Thyroid gland (tissue), 4 donors: Measurements from ENCODE around the gene FASTK.

Experiments used
- POLR2A ChIP-seq, 2 donors: fragments of 450-650 bp; IDR thresholded peaks; one replicate each; pipeline ENCODE4 v1.6.1; 2017; ENCODE audit warnings: antibody characterized with exemption in 2 of 2, mild to moderate bottlenecking in 2 of 2, moderate library complexity in 1 of 2
- TF ChIP-seq, protein P1 (sequence below), 6 experiments: fragments of 200-600 bp in 3 of 6; fragments of 450-650 bp in 3 of 6; sonication (generic) in 3 of 6; IDR thresholded peaks; one replicate each; pipeline ENCODE4 v1.5.1; 2016 to 2019; ENCODE audit warnings: antibody characterized with exemption in 6 of 6, mild to moderate bottlenecking in 2 of 6, inconsistent platforms in 1 of 6, moderate library complexity in 1 of 6

DNA sequence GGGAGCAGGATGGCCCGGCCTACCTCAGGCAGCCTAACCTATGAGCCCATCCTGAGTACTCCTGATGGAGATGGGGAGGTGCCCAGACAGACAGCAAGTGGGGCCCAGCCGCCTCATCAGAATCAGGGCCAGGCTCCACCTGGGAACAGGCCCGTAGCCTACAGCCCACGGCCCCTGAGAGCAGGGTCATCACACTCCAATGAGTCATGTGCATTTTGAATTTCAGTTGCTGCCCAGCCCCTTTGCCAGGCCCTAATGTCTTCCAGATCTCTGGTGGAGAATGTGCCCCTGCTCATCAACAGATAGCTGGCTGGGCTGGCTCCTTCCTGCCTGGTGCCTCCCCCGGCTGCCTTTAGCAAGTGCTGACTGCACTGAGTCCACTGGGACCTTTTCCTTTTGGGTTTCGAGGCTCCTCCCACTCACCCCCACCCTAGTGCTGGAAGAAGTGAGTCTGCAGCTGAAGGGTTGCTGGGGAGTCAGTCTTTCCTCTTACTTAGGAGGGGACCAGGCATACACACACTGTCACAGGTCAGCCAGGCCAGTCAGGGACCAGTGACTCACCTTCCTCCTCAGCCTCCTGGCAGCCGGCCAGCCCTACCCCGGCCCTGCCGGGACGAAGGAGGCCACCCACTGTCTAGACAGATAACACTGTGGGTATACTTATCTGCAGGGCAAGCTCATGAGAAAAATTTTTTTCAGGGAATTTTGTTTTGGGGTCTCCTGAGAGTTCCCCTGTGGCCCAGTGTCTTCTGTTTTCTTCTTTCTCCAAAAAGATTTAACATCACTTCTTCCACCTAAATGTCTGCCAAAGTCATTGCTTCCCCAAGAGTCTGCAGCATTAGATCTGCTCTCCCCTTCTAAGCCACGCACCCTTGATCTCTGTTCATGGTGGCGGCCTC is 41.4 kb downstream of the FASTK start:
- TF ChIP-seq, protein P1, sequence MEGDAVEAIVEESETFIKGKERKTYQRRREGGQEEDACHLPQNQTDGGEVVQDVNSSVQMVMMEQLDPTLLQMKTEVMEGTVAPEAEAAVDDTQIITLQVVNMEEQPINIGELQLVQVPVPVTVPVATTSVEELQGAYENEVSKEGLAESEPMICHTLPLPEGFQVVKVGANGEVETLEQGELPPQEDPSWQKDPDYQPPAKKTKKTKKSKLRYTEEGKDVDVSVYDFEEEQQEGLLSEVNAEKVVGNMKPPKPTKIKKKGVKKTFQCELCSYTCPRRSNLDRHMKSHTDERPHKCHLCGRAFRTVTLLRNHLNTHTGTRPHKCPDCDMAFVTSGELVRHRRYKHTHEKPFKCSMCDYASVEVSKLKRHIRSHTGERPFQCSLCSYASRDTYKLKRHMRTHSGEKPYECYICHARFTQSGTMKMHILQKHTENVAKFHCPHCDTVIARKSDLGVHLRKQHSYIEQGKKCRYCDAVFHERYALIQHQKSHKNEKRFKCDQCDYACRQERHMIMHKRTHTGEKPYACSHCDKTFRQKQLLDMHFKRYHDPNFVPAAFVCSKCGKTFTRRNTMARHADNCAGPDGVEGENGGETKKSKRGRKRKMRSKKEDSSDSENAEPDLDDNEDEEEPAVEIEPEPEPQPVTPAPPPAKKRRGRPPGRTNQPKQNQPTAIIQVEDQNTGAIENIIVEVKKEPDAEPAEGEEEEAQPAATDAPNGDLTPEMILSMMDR (IDR thresholded peaks at IDR 0.05) = no peak
- TF ChIP-seq POLR2A (IDR thresholded peaks at IDR 0.05) = no peak
